AG10803 (cell line): ENCODE measurements around the gene WFIKKN2.
A peak's percentile ranks its signal among the peaks of the same experiment; 100 is the strongest.
"Not testable (repeated sequence)": the region's sequence is repeated elsewhere in the genome, so short reads cannot be mapped to it uniquely, and the experiment has no call there.

Experiments used
- DNase-seq: peaks from one replicate; pipeline ENCODE4 v3.0.0; 2010; ENCODE audit warnings: low read depth
- H3K4me3 ChIP-seq: 2 replicates; pipeline ENCODE4 v1.5.1; 2011; ENCODE audit warnings: mild to moderate bottlenecking, low read length, control low read depth
- TF ChIP-seq, protein P1 (sequence below): conservative IDR thresholded peaks from 2 replicates; pipeline ENCODE4 v1.5.1; 2011; ENCODE audit warnings: mild to moderate bottlenecking, low read length, control low read depth, inconsistent platforms

Gene WFIKKN2

GRCh38 chr17:50868140-50868438, 32.7 kb downstream of the WFIKKN2 start:
- TF ChIP-seq, protein P1, sequence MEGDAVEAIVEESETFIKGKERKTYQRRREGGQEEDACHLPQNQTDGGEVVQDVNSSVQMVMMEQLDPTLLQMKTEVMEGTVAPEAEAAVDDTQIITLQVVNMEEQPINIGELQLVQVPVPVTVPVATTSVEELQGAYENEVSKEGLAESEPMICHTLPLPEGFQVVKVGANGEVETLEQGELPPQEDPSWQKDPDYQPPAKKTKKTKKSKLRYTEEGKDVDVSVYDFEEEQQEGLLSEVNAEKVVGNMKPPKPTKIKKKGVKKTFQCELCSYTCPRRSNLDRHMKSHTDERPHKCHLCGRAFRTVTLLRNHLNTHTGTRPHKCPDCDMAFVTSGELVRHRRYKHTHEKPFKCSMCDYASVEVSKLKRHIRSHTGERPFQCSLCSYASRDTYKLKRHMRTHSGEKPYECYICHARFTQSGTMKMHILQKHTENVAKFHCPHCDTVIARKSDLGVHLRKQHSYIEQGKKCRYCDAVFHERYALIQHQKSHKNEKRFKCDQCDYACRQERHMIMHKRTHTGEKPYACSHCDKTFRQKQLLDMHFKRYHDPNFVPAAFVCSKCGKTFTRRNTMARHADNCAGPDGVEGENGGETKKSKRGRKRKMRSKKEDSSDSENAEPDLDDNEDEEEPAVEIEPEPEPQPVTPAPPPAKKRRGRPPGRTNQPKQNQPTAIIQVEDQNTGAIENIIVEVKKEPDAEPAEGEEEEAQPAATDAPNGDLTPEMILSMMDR, result no peak
- DNase-seq, result no peak

GRCh38 chr17:50868602-50869001, 33.2 kb downstream of the WFIKKN2 start:
- TF ChIP-seq, protein P1, result no peak

More at GRCh38 chr17:50868140-50868438, 32.7 kb downstream of the WFIKKN2 start:
- peak overlapping the region; percentile 80 for H3K4me3 ChIP-seq

DNA sequence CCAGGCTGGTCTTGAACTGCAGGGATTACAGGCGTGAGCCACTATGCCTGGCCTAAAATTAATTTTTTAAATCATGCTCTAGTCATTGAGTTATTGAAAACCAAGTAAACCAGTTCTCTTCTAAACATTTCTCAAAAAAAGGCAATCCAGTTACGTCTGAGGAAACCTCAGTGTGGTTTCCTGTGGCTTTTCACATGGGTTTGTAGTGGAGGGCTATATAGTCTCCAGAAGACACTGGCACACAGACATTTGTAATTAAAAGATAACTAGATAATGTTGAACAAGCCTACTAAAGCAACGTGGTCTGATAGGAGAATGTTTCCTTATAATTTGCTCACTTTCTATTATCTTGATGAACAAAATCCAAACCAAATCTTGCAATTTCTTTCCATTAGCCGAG, 36.0 kb downstream of the WFIKKN2 start:
- TF ChIP-seq, protein P1, result no peak
- H3K4me3 ChIP-seq, result no peak overlapping the region

More at GRCh38 chr17:50868602-50869001, 33.2 kb downstream of the WFIKKN2 start:
- DNase-seq, result no peak
- H3K4me3 ChIP-seq, result no peak overlapping the region

GRCh38 chr17:50871898-50872297, 36.5 kb downstream of the WFIKKN2 start:
- no peak for DNase-seq
- TF ChIP-seq, protein P1, result no peak

More for the DNA sequence above, 36.0 kb downstream of the WFIKKN2 start:
- no peak for DNase-seq

GRCh38 chr17:50872710-50873424, 37.5 kb downstream of the WFIKKN2 start:
- TF ChIP-seq, protein P1, result no peak
- DNase-seq, result peak; percentile 89
- no peak overlapping the region for H3K4me3 ChIP-seq

More at GRCh38 chr17:50871898-50872297, 36.5 kb downstream of the WFIKKN2 start:
- H3K4me3 ChIP-seq, result no peak overlapping the region

DNA sequence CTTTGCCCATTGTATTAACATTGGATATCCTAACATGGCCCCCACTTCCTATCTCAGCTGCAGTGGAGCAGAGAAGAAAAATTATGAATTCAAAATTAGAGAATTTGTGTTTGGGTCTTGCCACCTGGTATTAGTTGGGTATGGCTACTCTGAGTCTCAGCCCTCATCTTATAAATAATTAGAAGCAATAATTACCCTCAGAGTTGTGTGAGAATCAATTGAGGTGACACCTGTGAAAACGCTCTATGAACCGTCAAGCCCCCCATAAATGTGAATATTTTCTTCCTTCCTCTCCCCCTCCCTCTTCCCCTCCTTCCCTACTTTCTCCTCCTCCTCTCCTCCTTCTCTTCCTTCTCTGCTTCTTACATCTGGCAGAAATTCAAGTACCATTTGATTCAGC, 39.7 kb downstream of the WFIKKN2 start:
- H3K4me3 ChIP-seq, result no peak overlapping the region
- DNase-seq, result no peak
- TF ChIP-seq, protein P1, result no peak

DNA sequence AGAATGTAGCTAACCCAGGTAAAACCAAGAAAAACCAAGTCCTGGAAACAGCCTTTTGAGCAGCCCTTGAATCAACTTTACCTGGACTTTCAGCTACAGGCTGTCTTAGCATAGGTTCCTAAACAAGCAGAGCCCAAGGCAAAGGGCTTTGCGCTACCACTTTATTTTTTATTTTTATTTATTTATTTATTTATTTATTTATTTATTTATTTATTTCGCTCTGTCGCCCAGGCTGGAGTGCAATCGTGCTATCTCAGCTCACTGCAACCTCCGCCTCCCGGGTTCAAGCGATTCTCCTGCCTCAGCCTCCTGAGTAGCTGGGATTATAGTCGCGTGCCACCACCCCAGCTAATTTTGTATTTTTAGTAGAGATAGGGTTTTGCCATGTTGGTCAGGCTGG, 41.7 kb downstream of the WFIKKN2 start:
- not testable (repeated sequence) for DNase-seq, H3K4me3 ChIP-seq
